Measurements from ENCODE around the gene ELMOD3. TPM values are rescaled to one million over a fixed set of nuclear protein-coding genes. Genes with fewer than 3 reads are reported as not detected.

The ELMOD3 gene
- total RNA-seq, 1 donor from 2014 or later: 21.5 TPM

- Mint-ChIP-seq H3K4me3 (no peak overlapping the region), H3K4me1 (peaks cover 31% of the 10 kb centered on the region), H3K9me3 (no peaks in the 10 kb centered on the region), H3K27ac (no peak overlapping the region), H3K27me3 (ENCODE audit: insufficient read depth, low read depth) (peaks cover 11% of the 10 kb centered on the region), H3K36me3 (no peaks in the 10 kb centered on the region)
- Histone ChIP-seq H4K20me1 (ENCODE audit: low read depth) (no peaks in the 10 kb centered on the region), H3K27ac (no peak overlapping the region), H2AFZ (replicated peaks) (no peak overlapping the region), H3K79me2 (ENCODE audit: low read depth) (no peaks in the 10 kb centered on the region), H3F3A (ENCODE audit: low read depth) (peaks cover 12% of the 10 kb centered on the region), H3K9ac (no peak overlapping the region), H3K4me2 (no peak overlapping the region), H3K4me1 (peaks cover 6% of the 10 kb centered on the region), H3K9me3 (ENCODE audit: low read depth) (no peaks in the 10 kb centered on the region), H3K36me3 (no peaks in the 10 kb centered on the region), H3K27me3 (no peaks in the 10 kb centered on the region), H3K4me3 (no peak overlapping the region)
- no peak for DNase-seq (ENCODE audit: low spot score)
- TF ChIP-seq, protein P1, sequence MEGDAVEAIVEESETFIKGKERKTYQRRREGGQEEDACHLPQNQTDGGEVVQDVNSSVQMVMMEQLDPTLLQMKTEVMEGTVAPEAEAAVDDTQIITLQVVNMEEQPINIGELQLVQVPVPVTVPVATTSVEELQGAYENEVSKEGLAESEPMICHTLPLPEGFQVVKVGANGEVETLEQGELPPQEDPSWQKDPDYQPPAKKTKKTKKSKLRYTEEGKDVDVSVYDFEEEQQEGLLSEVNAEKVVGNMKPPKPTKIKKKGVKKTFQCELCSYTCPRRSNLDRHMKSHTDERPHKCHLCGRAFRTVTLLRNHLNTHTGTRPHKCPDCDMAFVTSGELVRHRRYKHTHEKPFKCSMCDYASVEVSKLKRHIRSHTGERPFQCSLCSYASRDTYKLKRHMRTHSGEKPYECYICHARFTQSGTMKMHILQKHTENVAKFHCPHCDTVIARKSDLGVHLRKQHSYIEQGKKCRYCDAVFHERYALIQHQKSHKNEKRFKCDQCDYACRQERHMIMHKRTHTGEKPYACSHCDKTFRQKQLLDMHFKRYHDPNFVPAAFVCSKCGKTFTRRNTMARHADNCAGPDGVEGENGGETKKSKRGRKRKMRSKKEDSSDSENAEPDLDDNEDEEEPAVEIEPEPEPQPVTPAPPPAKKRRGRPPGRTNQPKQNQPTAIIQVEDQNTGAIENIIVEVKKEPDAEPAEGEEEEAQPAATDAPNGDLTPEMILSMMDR (IDR thresholded peaks at IDR 0.05): no peak
- TF ChIP-seq EZH2 (IDR thresholded peaks at IDR 0.05): no peak
- no peak for TF ChIP-seq EZH2phosphoT487 (IDR thresholded peaks at IDR 0.05)
Observed at GRCh38 chr2:85423525-85423924, 69.0 kb downstream of the ELMOD3 start.

DNA sequence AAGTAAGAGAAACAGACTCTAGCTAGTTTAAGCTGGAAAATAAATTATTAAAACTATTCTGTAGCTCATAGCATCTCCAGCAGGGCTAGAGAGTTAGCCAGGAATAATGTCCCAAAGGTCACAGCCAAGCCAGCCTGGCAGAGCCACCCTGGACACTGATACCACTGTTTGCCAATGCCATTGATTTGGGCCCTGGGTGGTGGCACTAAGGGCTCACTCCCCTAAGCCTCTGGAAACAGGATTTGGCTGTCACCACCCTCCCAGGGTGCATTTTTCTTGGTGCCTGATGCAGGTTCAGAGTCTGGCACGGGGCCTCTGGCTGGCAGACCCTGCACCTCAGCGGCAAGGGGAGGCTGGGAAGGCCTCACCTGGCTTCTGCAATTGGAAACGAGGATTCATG lies 71.0 kb downstream of the ELMOD3 start:
- no peak overlapping the region for H3K4me2 ChIP-seq
- TF ChIP-seq EZH2 (IDR thresholded peaks at IDR 0.05): no peak
- no peak for TF ChIP-seq EZH2phosphoT487 (IDR thresholded peaks at IDR 0.05)
- TF ChIP-seq, protein P1 (IDR thresholded peaks at IDR 0.05): no peak
- no peak overlapping the region for H3K9ac ChIP-seq
- DNase-seq (ENCODE audit: low spot score): no peak
- Mint-ChIP-seq H3K9me3 (no peaks in the 10 kb centered on the region), H3K27ac (no peak overlapping the region), H3K27me3 (ENCODE audit: insufficient read depth, low read depth) (peaks cover 3% of the 10 kb centered on the region), H3K36me3 (no peaks in the 10 kb centered on the region), H3K4me1 (peaks cover 34% of the 10 kb centered on the region), H3K4me3 (no peak overlapping the region)
- H3K79me2 ChIP-seq (ENCODE audit: low read depth): no peaks in the 10 kb centered on the region
- no peaks in the 10 kb centered on the region for H3K36me3 ChIP-seq
- no peak overlapping the region for H3K4me3 ChIP-seq
- H3K27ac ChIP-seq: no peak overlapping the region
- peaks cover 8% of the 10 kb centered on the region for H3F3A ChIP-seq (ENCODE audit: low read depth)
- no peaks in the 10 kb centered on the region for H3K27me3 ChIP-seq
- no peaks in the 10 kb centered on the region for H4K20me1 ChIP-seq (ENCODE audit: low read depth)
- no peaks in the 10 kb centered on the region for H3K9me3 ChIP-seq (ENCODE audit: low read depth)
- H2AFZ ChIP-seq (replicated peaks): no peak overlapping the region
- H3K4me1 ChIP-seq: peaks cover 11% of the 10 kb centered on the region

- Mint-ChIP-seq H3K36me3 (no peaks in the 10 kb centered on the region), H3K27ac (no peak overlapping the region), H3K4me1 (peaks cover 31% of the 10 kb centered on the region), H3K27me3 (ENCODE audit: insufficient read depth, low read depth) (peaks cover 3% of the 10 kb centered on the region), H3K9me3 (no peaks in the 10 kb centered on the region), H3K4me3 (no peak overlapping the region)
- no peaks in the 10 kb centered on the region for H3K36me3 ChIP-seq
- DNase-seq (ENCODE audit: low spot score): no peak
- H3K27me3 ChIP-seq: no peaks in the 10 kb centered on the region
- no peaks in the 10 kb centered on the region for H3K9me3 ChIP-seq (ENCODE audit: low read depth)
- TF ChIP-seq, protein P1 (IDR thresholded peaks at IDR 0.05): no peak
- no peak for TF ChIP-seq EZH2 (IDR thresholded peaks at IDR 0.05)
- no peak for TF ChIP-seq EZH2phosphoT487 (IDR thresholded peaks at IDR 0.05)
- no peaks in the 10 kb centered on the region for H4K20me1 ChIP-seq (ENCODE audit: low read depth)
- H3K4me3 ChIP-seq: no peak overlapping the region
- peaks cover 23% of the 10 kb centered on the region for H3K4me1 ChIP-seq
- no peak overlapping the region for H3K4me2 ChIP-seq
- no peak overlapping the region for H2AFZ ChIP-seq (replicated peaks)
- peaks cover 14% of the 10 kb centered on the region for H3F3A ChIP-seq (ENCODE audit: low read depth)
- no peaks in the 10 kb centered on the region for H3K79me2 ChIP-seq (ENCODE audit: low read depth)
- H3K27ac ChIP-seq: no peak overlapping the region
- no peak overlapping the region for H3K9ac ChIP-seq
Observed at GRCh38 chr2:85427300-85427835, 72.8 kb downstream of the ELMOD3 start.
